ENCODE data around the gene CYP27B1. TPM values are rescaled to one million over a fixed set of nuclear protein-coding genes. Genes with fewer than 3 reads are reported as not detected.

The CYP27B1 gene
- total RNA-seq, 4 donors from 2014 or later: 1.2 to 4.1 (median 2.0) TPM

- no peaks in the 10 kb centered on the region for H3K9me3 ChIP-seq
- DNase-seq (ENCODE audit: low spot score in 2 of 2): no peak
- peak in 1 of 2 donors; percentile 55 for TF ChIP-seq CTCF (IDR thresholded peaks at IDR 0.05)
- TF ChIP-seq POLR2A (IDR thresholded peaks at IDR 0.05): no peak
- H3K27me3 ChIP-seq: no peaks in the 10 kb centered on the region
- peaks cover 41% of the 10 kb centered on the region for H3K4me1 ChIP-seq
- 59% methylated on average over 19 of the region's 22 CpGs for WGBS
- H3K27ac ChIP-seq: no peak overlapping the region
- peak overlapping the region; percentile 85 for H3K4me3 ChIP-seq
- H3K36me3 ChIP-seq: peaks cover 16% of the 10 kb centered on the region
These were observed 10.2 kb downstream of the CYP27B1 start for GRCh38 chr12:57756406-57757341.

- WGBS: 10% methylated on average over 9 of the region's 76 CpGs
- Histone ChIP-seq H3K9me3 (no peaks in the 10 kb centered on the region), H3K36me3 (peaks cover 16% of the 10 kb centered on the region), H3K27me3 (no peaks in the 10 kb centered on the region), H3K4me3 (peak overlapping the region; percentile 85), H3K4me1 (peaks cover 50% of the 10 kb centered on the region), H3K27ac (peak overlapping the region; percentile 63)
- no peak for TF ChIP-seq CTCF (IDR thresholded peaks at IDR 0.05)
- DNase-seq (ENCODE audit: low spot score in 2 of 2): peak in 1 of 2 donors; percentile 77
These were observed 11.2 kb downstream of the CYP27B1 start for GRCh38 chr12:57755454-57756372.

- peak overlapping the region; percentile 85 for H3K4me3 ChIP-seq
- H3K9me3 ChIP-seq: no peaks in the 10 kb centered on the region
- H3K36me3 ChIP-seq: peaks cover 19% of the 10 kb centered on the region
- WGBS: no CpG with 5 or more reads among the region's 34 CpGs
- TF ChIP-seq CTCF (IDR thresholded peaks at IDR 0.05) (no peak), EP300 (IDR thresholded peaks at IDR 0.05) (no peak), POLR2A (IDR thresholded peaks at IDR 0.05) (no peak), POLR2AphosphoS5 (IDR thresholded peaks at IDR 0.05) (no peak)
- no peak for DNase-seq (ENCODE audit: low spot score in 2 of 2)
- H3K27me3 ChIP-seq: no peaks in the 10 kb centered on the region
- peak overlapping the region; percentile 63 for H3K27ac ChIP-seq
- H3K4me1 ChIP-seq: peaks cover 52% of the 10 kb centered on the region
These were observed 11.8 kb downstream of the CYP27B1 start for GRCh38 chr12:57755194-57755453.

- WGBS: under 1% methylated on average over 14 of the region's 41 CpGs
- TF ChIP-seq EP300 (IDR thresholded peaks at IDR 0.05) (no peak), CTCF (IDR thresholded peaks at IDR 0.05) (no peak), POLR2AphosphoS5 (IDR thresholded peaks at IDR 0.05) (no peak), POLR2A (IDR thresholded peaks at IDR 0.05) (no peak)
- peak within 1 kb of the TSS; percentile 85 for H3K4me3 ChIP-seq
- DNase-seq (ENCODE audit: low spot score in 2 of 2): peak in 1 of 2 donors; percentile 87
- peaks cover 19% of the 10 kb centered on the region for H3K36me3 ChIP-seq
- H3K27me3 ChIP-seq: no peaks in the 10 kb centered on the region
- no peaks in the 10 kb centered on the region for H3K9me3 ChIP-seq
- peak within 1 kb of the TSS; percentile 63 for H3K27ac ChIP-seq
- peaks cover 52% of the 10 kb centered on the region for H3K4me1 ChIP-seq
These were observed 12.3 kb downstream of the CYP27B1 start, which contains the start of gene MARCHF9 for GRCh38 chr12:57754411-57755193. TSS of gene MARCHF9 (plus strand) at chr12:57755103. CDS start at chr12:57755529, 426 bp downstream.

Data from suprapubic skin (tissue), 4 donors.